ENCODE data around the gene SPPL3.

Gene SPPL3

GRCh38 chr12:120800665-120801064, 103.5 kb downstream of the SPPL3 start:
- TF ChIP-seq EGR1 (IDR thresholded peaks at IDR 0.05) (no peak), TCF12 (IDR thresholded peaks at IDR 0.05; ENCODE audit: low read depth) (no peak), ZBTB7A (IDR thresholded peaks at IDR 0.05; ENCODE audit: low read depth) (no peak), EP300 (IDR thresholded peaks at IDR 0.05; ENCODE audit: borderline replicate concordance) (no peak), TEAD4 (IDR thresholded peaks at IDR 0.05) (no peak), USF1 (IDR thresholded peaks at IDR 0.05) (no peak), RAD21 (IDR thresholded peaks at IDR 0.05; ENCODE audit: low read depth) (no peak), NFIC (IDR thresholded peaks at IDR 0.05) (no peak), CREB1 (IDR thresholded peaks at IDR 0.05; ENCODE audit: low read depth) (no peak), FOXM1 (IDR thresholded peaks at IDR 0.05; ENCODE audit: borderline replicate concordance, low read depth) (no peak), YY1 (IDR thresholded peaks at IDR 0.05; ENCODE audit: low read depth) (no peak), CEBPB (IDR thresholded peaks at IDR 0.05) (no peak), MAX (IDR thresholded peaks at IDR 0.05) (no peak), TAF1 (IDR thresholded peaks at IDR 0.05; ENCODE audit: low read depth) (no peak)

- TF ChIP-seq USF1 (IDR thresholded peaks at IDR 0.05), result no peak
- TF ChIP-seq EGR1 (IDR thresholded peaks at IDR 0.05), result no peak
- TF ChIP-seq TAF1 (IDR thresholded peaks at IDR 0.05; ENCODE audit: low read depth), result no peak
- no peak for TF ChIP-seq CREB1 (IDR thresholded peaks at IDR 0.05; ENCODE audit: low read depth)
Observed at GRCh38 chr12:120799243-120800045, 104.7 kb downstream of the SPPL3 start.

- TF ChIP-seq ZBTB7A (IDR thresholded peaks at IDR 0.05; ENCODE audit: low read depth) (no peak), EP300 (IDR thresholded peaks at IDR 0.05; ENCODE audit: borderline replicate concordance) (no peak), TCF12 (IDR thresholded peaks at IDR 0.05; ENCODE audit: low read depth) (no peak), REST (IDR thresholded peaks at IDR 0.05; ENCODE audit: low read depth) (no peak), MAX (IDR thresholded peaks at IDR 0.05) (no peak), USF1 (IDR thresholded peaks at IDR 0.05) (no peak), CREB1 (IDR thresholded peaks at IDR 0.05; ENCODE audit: low read depth) (no peak), CEBPB (IDR thresholded peaks at IDR 0.05) (no peak), TAF1 (IDR thresholded peaks at IDR 0.05; ENCODE audit: low read depth) (no peak), YY1 (IDR thresholded peaks at IDR 0.05; ENCODE audit: low read depth) (no peak)
Observed at GRCh38 chr12:120798696-120799095, 105.5 kb downstream of the SPPL3 start.

- TF ChIP-seq YY1 (IDR thresholded peaks at IDR 0.05; ENCODE audit: low read depth) (no peak), EGR1 (IDR thresholded peaks at IDR 0.05) (no peak), USF1 (IDR thresholded peaks at IDR 0.05) (no peak), CEBPB (IDR thresholded peaks at IDR 0.05) (no peak), TEAD4 (IDR thresholded peaks at IDR 0.05) (no peak), EP300 (IDR thresholded peaks at IDR 0.05; ENCODE audit: borderline replicate concordance) (no peak), CREB1 (IDR thresholded peaks at IDR 0.05; ENCODE audit: low read depth) (no peak), RAD21 (IDR thresholded peaks at IDR 0.05; ENCODE audit: low read depth) (no peak), REST (IDR thresholded peaks at IDR 0.05; ENCODE audit: low read depth) (no peak), TCF12 (IDR thresholded peaks at IDR 0.05; ENCODE audit: low read depth) (no peak), NFIC (IDR thresholded peaks at IDR 0.05) (no peak), ZBTB7A (IDR thresholded peaks at IDR 0.05; ENCODE audit: low read depth) (no peak), FOXM1 (IDR thresholded peaks at IDR 0.05; ENCODE audit: borderline replicate concordance, low read depth) (no peak)
Observed at GRCh38 chr12:120797677-120798642, 106.2 kb downstream of the SPPL3 start.
